K562 (cell line): Measurements from ENCODE around the gene TMEM132D. TPM values are rescaled to one million over a fixed set of nuclear protein-coding genes. Genes with fewer than 3 reads are reported as not detected.

ENCODE experiments used
- ATAC-seq: fragments of 200-7000 bp; cut with Tn5 transposase; 3 replicates; pipeline ENCODE4 v1.9.1; 2020; ENCODE audit warnings: moderate library complexity
- BruUV-seq: library from RNA; stranded (reverse); fragments of 400-500 nt; replicated peaks from 2 replicates; lab custom pipeline; 2021; lab: Mats Ljungman, UMichigan
- CTCF ChIA-PET: fragments of 300-600 bp; formaldehyde crosslinking; extraction: SDS; loops from one replicate; lab custom pipeline; 2021; ENCODE audit warnings: low intra/inter-chr PET ratio; lab: Yijun Ruan, JAX
- POLR2A ChIA-PET: fragments of 300-600, 350-650 bp; sonication (Branson Sonifier 250); formaldehyde crosslinking; extraction: SDS; loops from one replicate; lab custom pipeline; 2021; ENCODE audit warnings: antibody characterized with exemption, inconsistent platforms; lab: Yijun Ruan, JAX
- DNase-seq, 4 experiments: peaks; one replicate each; pipeline versions ENCODE4 v3.0.0 to v3.0.0-alpha.2; 2011 to 2018; ENCODE audit warnings: low spot score in 3 of 4, mixed read lengths in 3 of 4; ENCODE audit errors: extremely low read depth in 1 of 4
- FAIRE-seq: peaks from 2 replicates; lab custom pipeline; 2011; peaks lifted over from hg19 to GRCh38; lab: Jason Lieb, UNC
- H2AFZ ChIP-seq: 2 replicates; pipeline ENCODE4 v1.6.0; 2011; ENCODE audit warnings: low read depth, low read length, control low read depth, inconsistent platforms
- H3K27ac ChIP-seq: fragments of 200-600 bp; 3 replicates; pipeline ENCODE4 v1.8.0; 2011; ENCODE audit warnings: low read depth, mild to moderate bottlenecking, control low read depth, inconsistent platforms, low read length, moderate library complexity, mixed read lengths; ENCODE audit errors: extremely low read depth
- H3K27me3 ChIP-seq, 2 experiments: fragments of 300-600 bp in 1 of 2; 2 replicates in 1 of 2; 3 replicates in 1 of 2; pipeline versions ENCODE4 v1.6.0 to v1.8.0; 2011; ENCODE audit warnings: inconsistent platforms in 2 of 2, low read length in 2 of 2, mild to moderate bottlenecking in 1 of 2, mixed read lengths in 1 of 2, moderate library complexity in 1 of 2; ENCODE audit not compliant: control insufficient read depth in 2 of 2, insufficient read depth in 2 of 2
- H3K36me3 ChIP-seq: fragments of 300-600 bp; 3 replicates; pipeline ENCODE4 v1.8.0; 2011; ENCODE audit warnings: mild to moderate bottlenecking, low read length, inconsistent platforms; ENCODE audit not compliant: control insufficient read depth, insufficient read depth
- H3K4me1 ChIP-seq, 2 experiments: fragments of 200-600 bp in 1 of 2; replicated peaks in 1 of 2; 2 replicates in 1 of 2; 3 replicates in 1 of 2; pipeline versions ENCODE4 v1.5.1 to v1.8.0; 2011; ENCODE audit warnings: inconsistent platforms in 2 of 2, low read length in 2 of 2, mild to moderate bottlenecking in 1 of 2, mixed read lengths in 1 of 2, moderate library complexity in 1 of 2; ENCODE audit not compliant: control insufficient read depth in 2 of 2, insufficient read depth in 2 of 2
- H3K4me2 ChIP-seq: 2 replicates; pipeline ENCODE4 v1.6.1; 2011; ENCODE audit warnings: low read length, control low read depth, inconsistent platforms, mixed read lengths; ENCODE audit not compliant: insufficient read depth
- H3K4me3 ChIP-seq: fragments of 200-600 bp; sonication (generic), shearing (Covaris generic); 2 replicates; pipeline ENCODE4 v1.5.1; 2016; ENCODE audit warnings: control low read depth, inconsistent platforms
- H3K79me2 ChIP-seq: fragments of 200-600 bp; 3 replicates; pipeline ENCODE4 v1.8.0; 2011; ENCODE audit warnings: low read length, inconsistent platforms; ENCODE audit not compliant: control insufficient read depth, insufficient read depth
- H3K9ac ChIP-seq, 2 experiments: 2 replicates each; pipeline versions ENCODE4 v1.6.0 to v1.6.1; 2011; ENCODE audit warnings: low read depth in 2 of 2, low read length in 2 of 2, control low read depth in 1 of 2, inconsistent platforms in 1 of 2, mild to moderate bottlenecking in 1 of 2, mixed read lengths in 1 of 2; ENCODE audit not compliant: insufficient read depth in 1 of 2
- H3K9me1 ChIP-seq: one replicate; pipeline ENCODE4 v1.6.0; 2011; ENCODE audit warnings: inconsistent platforms, mild to moderate bottlenecking, low read length, moderate library complexity; ENCODE audit not compliant: control insufficient read depth, insufficient read depth
- H3K9me3 ChIP-seq: replicated peaks from 2 replicates; pipeline ENCODE4 v1.5.1; 2011; ENCODE audit warnings: low read depth, low read length, inconsistent platforms; ENCODE audit not compliant: control insufficient read depth, insufficient read depth
- H4K20me1 ChIP-seq: replicated peaks from 2 replicates; pipeline ENCODE4 v1.6.1; 2011; ENCODE audit warnings: low read length, inconsistent platforms, mixed read lengths; ENCODE audit not compliant: control insufficient read depth, insufficient read depth
- EGR1 ChIP-seq: fragments of 450-650 bp; conservative IDR thresholded peaks from 2 replicates; pipeline ENCODE4 v1.6.1; 2017; ENCODE audit warnings: mild to moderate bottlenecking
- SOX6 ChIP-seq: fragments of 450-650 bp; IDR thresholded peaks from 2 replicates; pipeline ENCODE4 v1.6.1; 2014; ENCODE audit warnings: mild to moderate bottlenecking
- WGBS: fragments of 100-300 bp; shearing (Covaris generic); methylation state at CpG from one replicate; pipeline ENCODE4 v1.1.6; 2016; ENCODE audit warnings: low coverage, mixed read lengths; ENCODE audit not compliant: insufficient coverage; ENCODE audit errors: missing lambda C conversion rate; 5-methylcytosine and 5-hydroxymethylcytosine counted together
- in situ Hi-C: fragments of 300-500 bp; cut with MboI; formaldehyde crosslinking; loops from 4 replicates; pipeline ENCODE4 v1.15.0; 2018; ENCODE audit warnings: inconsistent platforms, mixed read lengths
- intact Hi-C: fragments of 100-400 bp; cut with micrococcal nuclease; formaldehyde crosslinking; loops from 2 replicates; pipeline ENCODE4 v1.14.2; 2022
- polyA plus RNA-seq, 8 experiments: library from polyadenylated mRNA; depleted of rRNA in 4 of 8; stranded (reverse) in 5 of 8; unstranded in 3 of 8; fragments of >200 nt; fragmentation: Nextera tagmentation in 2 of 8; fragmentation: Illumina TruSeq in 1 of 8; extraction: Ambion mirVana in 2 of 8; extraction: Trizol in 1 of 8; gene quantifications; 2 replicates each; pipeline versions ENCODE4 v1.2.1 to v1.2.3, GENCODE V29; 2011 to 2014; ENCODE audit warnings: inconsistent platforms in 1 of 8, missing spikeins in 1 of 8
- small RNA-seq: library from RNA; depleted of rRNA; stranded (forward); fragments of <200 nt; gene quantifications from one replicate; pipeline ENCODE3, GENCODE V24; 2014
- total RNA-seq, 7 experiments: library from RNA; depleted of rRNA in 6 of 7; stranded (reverse); fragments of >200 nt in 6 of 7; fragmentation: Illumina TruSeq in 2 of 7; extraction: Trizol in 2 of 7; gene quantifications; 2 replicates each; pipeline versions ENCODE4 v1.2.1 to v1.2.3, GENCODE V29; 2011 to 2021; ENCODE audit warnings: low replicate concordance in 1 of 7

Gene TMEM132D
- total and polyA plus RNA-seq, 9 of the 15 experiments (the other 6 are each of a cell fraction or from before 2014, with no cell fraction given) = not detected

- H3K4me2 ChIP-seq = no peak overlapping the region
- H3K9ac ChIP-seq = no peak overlapping the region
- DNase-seq (no peak), FAIRE-seq (no peak), ATAC-seq (no peak)
- no peaks in the 10 kb centered on the region; a peak in 1 of 5 replicates for H3K4me1 ChIP-seq
- no peaks in the 10 kb centered on the region for H4K20me1 ChIP-seq
- ChIA-PET CTCF (no interaction called here), POLR2A (no interaction called here)
- no peaks in the 10 kb centered on the region for H3K79me2 ChIP-seq
- H3K9me3 ChIP-seq = no peaks in the 10 kb centered on the region
- in situ Hi-C loops = no loop called here
- H3K4me3 ChIP-seq = no peak overlapping the region
- H3K27me3 ChIP-seq = peaks cover 0 to 25% of the 10 kb centered on the region in 2 experiments; a peak in 2 of 5 replicates
- no peaks in the 10 kb centered on the region for H3K36me3 ChIP-seq
- TF ChIP-seq SOX6 = no peak
- peak; percentile 56 for TF ChIP-seq EGR1
- no peak overlapping the region for H3K27ac ChIP-seq
- BruUV-seq = no TSS peak
- no peak overlapping the region for H2AFZ ChIP-seq
- intact Hi-C loops = no loop called here
- no peaks in the 10 kb centered on the region for H3K9me1 ChIP-seq
- no CpG with 5 or more reads among the region's 3 CpGs for WGBS
Measured at GRCh38 chr12:129025055-129025454, 878.8 kb downstream of the TMEM132D start.

Small RNAs within 50 kb of the gene (small RNA-seq; reads per million reads assigned to genes)
- gene RF02271 = not detected
